Adrenal gland (tissue), 12 donors: ENCODE measurements around the gene LMF2. TPM values are rescaled to one million over a fixed set of nuclear protein-coding genes. Genes with fewer than 3 reads are reported as not detected.

ENCODE experiments used
- DNase-seq, 7 donors: peaks; one replicate each; pipeline ENCODE4 v3.0.0-alpha.2; 2019 to 2020
- H3K27ac ChIP-seq, 5 donors: fragments of 200-600 bp; sonication (generic) in 4 of 5; 1 replicate in 3 of 5; 2 replicates in 2 of 5; pipeline versions ENCODE4 v1.5.1 to v1.8.0; 2016 to 2020; ENCODE audit warnings: mild to moderate bottlenecking in 1 of 5
- H3K27me3 ChIP-seq: fragments of 200-600 bp; 2 replicates; pipeline ENCODE4 v1.8.0; 2021
- H3K36me3 ChIP-seq, 2 donors: fragments of 200-600 bp; replicated peaks in 1 of 2; 1 replicate in 1 of 2; 2 replicates in 1 of 2; pipeline versions ENCODE4 v1.5.1 to v1.8.0; 2018 to 2022
- H3K4me1 ChIP-seq, 2 donors: fragments of 200-600 bp; replicated peaks in 1 of 2; 1 replicate in 1 of 2; 2 replicates in 1 of 2; pipeline versions ENCODE4 v1.5.1 to v1.8.0; 2018 to 2021
- H3K4me3 ChIP-seq, 4 donors: fragments of 200-600 bp; sonication (generic) in 3 of 4; one replicate each; pipeline ENCODE4 v1.5.1; 2016 to 2018
- H3K9me3 ChIP-seq, 3 donors: fragments of 200-600 bp; sonication (generic) in 1 of 3; replicated peaks in 1 of 3; 1 replicate in 2 of 3; 2 replicates in 1 of 3; pipeline versions ENCODE4 v1.5.1 to v1.8.0; 2016 to 2021
- POLR2A ChIP-seq, 2 donors: fragments of 450-650 bp; IDR thresholded peaks; one replicate each; pipeline ENCODE4 v1.6.1; 2017; ENCODE audit warnings: antibody characterized with exemption in 2 of 2, mild to moderate bottlenecking in 2 of 2, moderate library complexity in 1 of 2
- WGBS, 4 donors: extraction: QIAGEN DNeasy Blood & Tissue Kit in 2 of 4; methylation state at CpG; one replicate each; pipeline versions ENCODE4 v1.1.5 to v1.1.7; 2013 to 2017; 5-methylcytosine and 5-hydroxymethylcytosine counted together
- intact Hi-C, 2 donors: fragments of 100-400 bp; cut with DNase I; formaldehyde crosslinking; loops; one replicate each; pipeline versions ENCODE4 v1.14.1 to v1.15.0; 2022 to 2023
- polyA plus RNA-seq, 3 donors: library from polyadenylated mRNA; stranded (reverse); fragments of 200-250 nt in 2 of 3; fragments of 350-450 nt in 1 of 3; fragmentation: Illumina TruSeq in 1 of 3; extraction: RNeasy Lipid Tissue Mini Kit (QIAGEN cat#74804) in 1 of 3; gene quantifications; one replicate each; pipeline ENCODE4 v1.2.3, GENCODE V29; 2013 to 2014
- total RNA-seq, 9 donors: library from RNA; depleted of rRNA in 4 of 9; stranded (reverse); fragments of >200 nt in 4 of 9; fragments of 120-200 nt in 1 of 9; fragmentation: NEBNext Ultra II Directional in 1 of 9; extraction: Animal tissue kit (Norgen Biotek cat#: 25700) in 1 of 9; gene quantifications; one replicate each; pipeline versions ENCODE4 v1.1.0 to v1.2.4, GENCODE V29; 2013 to 2023
- TF ChIP-seq, protein P1 (sequence below), 6 experiments: fragments of 450-650 bp in 4 of 6; fragments of 200-600 bp in 2 of 6; sonication (generic) in 1 of 6; IDR thresholded peaks; 1 replicate in 5 of 6; 2 replicates in 1 of 6; pipeline versions ENCODE4 v1.5.1 to v1.8.0; 2016 to 2021; ENCODE audit warnings: antibody characterized with exemption in 6 of 6, mild to moderate bottlenecking in 2 of 6, moderate library complexity in 1 of 6
- donor health status: healthy with polysubstance abuse.
- donor health status: Bipolar disorder and iron deficiency.
- donor health status: DM: yes; HTN: yes; CAD: no.
- donor health status: DM: no; HTN: no; CAD: no.
- donor health status: DM: no; HTN: no; CAD: no.
- donor health status: DM: yes; HTN: yes; CAD: no.

Gene LMF2
- total and polyA plus RNA-seq, 12 donors = 6.3 to 120 (median 78.3) TPM

DNA sequence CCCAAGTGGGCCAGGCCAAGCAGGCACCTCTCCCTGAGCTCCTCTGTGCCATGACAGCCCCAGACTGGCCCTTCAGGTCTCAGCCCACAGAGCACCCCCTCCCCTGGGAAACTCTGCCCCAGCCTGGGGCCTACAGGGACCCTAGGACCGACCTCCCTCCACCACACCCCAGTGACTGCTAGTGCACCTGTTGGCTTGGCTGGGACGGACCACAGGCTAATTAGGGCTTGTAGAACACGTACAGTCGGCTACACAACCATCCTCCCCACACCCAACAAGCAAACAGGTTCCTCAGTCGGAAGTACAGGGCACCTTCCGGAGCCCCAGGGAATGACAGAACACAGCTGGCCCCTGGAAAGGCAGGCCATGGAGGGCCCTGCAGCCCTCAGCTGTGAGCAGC, 37.0 kb downstream of the LMF2 start:
- intact Hi-C loops = no loop called here
- WGBS, 4 donors = 72 to 82% (median 80%) methylated on average over 2 to 6 of the region's 6 CpGs
- TF ChIP-seq, protein P1, sequence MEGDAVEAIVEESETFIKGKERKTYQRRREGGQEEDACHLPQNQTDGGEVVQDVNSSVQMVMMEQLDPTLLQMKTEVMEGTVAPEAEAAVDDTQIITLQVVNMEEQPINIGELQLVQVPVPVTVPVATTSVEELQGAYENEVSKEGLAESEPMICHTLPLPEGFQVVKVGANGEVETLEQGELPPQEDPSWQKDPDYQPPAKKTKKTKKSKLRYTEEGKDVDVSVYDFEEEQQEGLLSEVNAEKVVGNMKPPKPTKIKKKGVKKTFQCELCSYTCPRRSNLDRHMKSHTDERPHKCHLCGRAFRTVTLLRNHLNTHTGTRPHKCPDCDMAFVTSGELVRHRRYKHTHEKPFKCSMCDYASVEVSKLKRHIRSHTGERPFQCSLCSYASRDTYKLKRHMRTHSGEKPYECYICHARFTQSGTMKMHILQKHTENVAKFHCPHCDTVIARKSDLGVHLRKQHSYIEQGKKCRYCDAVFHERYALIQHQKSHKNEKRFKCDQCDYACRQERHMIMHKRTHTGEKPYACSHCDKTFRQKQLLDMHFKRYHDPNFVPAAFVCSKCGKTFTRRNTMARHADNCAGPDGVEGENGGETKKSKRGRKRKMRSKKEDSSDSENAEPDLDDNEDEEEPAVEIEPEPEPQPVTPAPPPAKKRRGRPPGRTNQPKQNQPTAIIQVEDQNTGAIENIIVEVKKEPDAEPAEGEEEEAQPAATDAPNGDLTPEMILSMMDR (IDR thresholded peaks at IDR 0.05) = no peak
- no peak for TF ChIP-seq POLR2A (IDR thresholded peaks at IDR 0.05)
- peaks cover 0 to 26% of the 10 kb centered on the region in 2 donors for H3K36me3 ChIP-seq
- H3K4me1 ChIP-seq = peaks cover 30 to 55% of the 10 kb centered on the region in 2 donors
- no peaks in the 10 kb centered on the region for H3K9me3 ChIP-seq
- no peaks in the 10 kb centered on the region for H3K27me3 ChIP-seq
- H3K4me3 ChIP-seq = no peak overlapping the region
- no peak for DNase-seq
- peak overlapping the region in 1 of 5 donors; percentile 78 for H3K27ac ChIP-seq

DNA sequence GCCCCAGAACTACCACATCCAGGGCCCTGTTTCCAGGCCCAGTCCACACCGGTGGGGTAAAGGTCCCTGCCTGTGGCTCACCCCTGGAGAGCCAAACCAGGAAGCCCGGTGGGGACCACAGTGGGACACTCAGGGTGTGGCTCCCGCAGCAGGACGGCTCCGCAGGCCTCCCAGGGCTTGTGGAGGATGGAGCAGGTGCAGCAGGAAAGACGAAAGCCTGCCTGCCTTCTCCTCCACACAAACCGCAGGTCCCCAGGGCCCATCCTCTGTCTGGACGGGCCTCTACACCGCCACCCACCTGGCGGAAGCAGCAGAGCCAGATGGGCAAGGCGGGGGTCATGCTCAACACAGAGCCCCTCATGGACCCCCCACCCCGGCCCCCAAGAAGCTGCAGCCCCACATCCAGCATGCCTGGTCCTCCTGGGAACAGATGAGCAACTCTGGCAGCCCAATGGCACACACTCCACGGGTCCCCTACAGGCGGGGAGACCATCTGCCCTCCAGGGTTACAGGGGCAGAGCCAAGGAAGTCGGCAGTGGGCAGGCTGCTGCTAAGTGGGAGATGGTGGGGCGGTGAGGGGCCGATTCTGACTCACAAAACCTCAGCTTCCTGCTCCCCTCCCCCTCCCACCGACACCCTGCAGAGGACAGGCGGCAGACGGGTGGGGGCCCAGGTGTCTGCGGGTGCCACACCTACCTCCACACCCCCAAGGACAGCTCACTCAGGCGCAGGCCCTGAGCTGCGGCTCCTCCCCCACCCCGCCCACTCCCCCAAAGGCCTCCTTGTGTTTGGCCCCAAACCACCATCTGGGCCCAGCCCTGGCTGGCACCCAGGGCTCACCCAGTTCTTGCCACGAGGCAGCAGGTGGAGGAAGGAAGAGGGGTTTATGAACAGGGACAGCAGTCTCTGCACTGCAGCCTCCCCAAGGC, 37.9 kb downstream of the LMF2 start:
- H3K9me3 ChIP-seq = no peaks in the 10 kb centered on the region
- peak overlapping the region in 1 of 5 donors; percentile 78 for H3K27ac ChIP-seq
- peak in 6 of 7 donors; percentile 38 to 79 (median 57) for DNase-seq
- intact Hi-C loops = no loop called here
- TF ChIP-seq, protein P1 (IDR thresholded peaks at IDR 0.05) = no peak
- TF ChIP-seq POLR2A (IDR thresholded peaks at IDR 0.05) = no peak
- no peak overlapping the region for H3K4me3 ChIP-seq
- H3K36me3 ChIP-seq = peaks cover 0 to 34% of the 10 kb centered on the region in 2 donors
- no peaks in the 10 kb centered on the region for H3K27me3 ChIP-seq
- H3K4me1 ChIP-seq = peaks cover 30 to 50% of the 10 kb centered on the region in 2 donors
- 46 to 71% (median 54%) methylated on average over 5 to 25 of the region's 25 CpGs for WGBS, 4 donors

DNA sequence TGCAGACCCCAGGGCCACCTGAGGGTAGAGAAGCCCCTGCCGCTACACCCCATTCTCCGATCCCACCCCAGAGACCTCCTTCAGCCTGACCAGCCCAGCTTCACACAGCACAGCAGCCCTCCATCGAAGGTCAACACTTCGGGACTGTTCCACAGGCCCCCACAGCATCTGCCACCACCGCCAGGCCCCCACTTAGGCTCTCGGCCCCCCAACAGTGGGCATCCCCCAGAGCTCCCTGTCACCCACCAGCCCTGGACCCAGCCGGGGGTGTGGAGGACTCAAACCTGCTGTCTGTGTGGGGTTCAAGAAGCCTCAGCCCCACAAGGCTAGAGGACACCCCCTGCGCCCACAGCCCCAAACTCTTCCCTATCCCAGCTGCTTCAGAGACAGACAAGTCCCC, 38.9 kb downstream of the LMF2 start:
- TF ChIP-seq POLR2A (IDR thresholded peaks at IDR 0.05) = no peak
- H3K9me3 ChIP-seq = no peaks in the 10 kb centered on the region
- peaks cover 0 to 44% of the 10 kb centered on the region in 2 donors for H3K36me3 ChIP-seq
- DNase-seq = no peak
- H3K4me3 ChIP-seq = no peak overlapping the region
- peaks cover 26 to 46% of the 10 kb centered on the region in 2 donors for H3K4me1 ChIP-seq
- H3K27me3 ChIP-seq = no peaks in the 10 kb centered on the region
- H3K27ac ChIP-seq = no peak overlapping the region
- intact Hi-C loops = no loop called here
- 79 to 90% (median 85%) methylated on average over 2 to 8 of the region's 8 CpGs for WGBS, 4 donors

DNA sequence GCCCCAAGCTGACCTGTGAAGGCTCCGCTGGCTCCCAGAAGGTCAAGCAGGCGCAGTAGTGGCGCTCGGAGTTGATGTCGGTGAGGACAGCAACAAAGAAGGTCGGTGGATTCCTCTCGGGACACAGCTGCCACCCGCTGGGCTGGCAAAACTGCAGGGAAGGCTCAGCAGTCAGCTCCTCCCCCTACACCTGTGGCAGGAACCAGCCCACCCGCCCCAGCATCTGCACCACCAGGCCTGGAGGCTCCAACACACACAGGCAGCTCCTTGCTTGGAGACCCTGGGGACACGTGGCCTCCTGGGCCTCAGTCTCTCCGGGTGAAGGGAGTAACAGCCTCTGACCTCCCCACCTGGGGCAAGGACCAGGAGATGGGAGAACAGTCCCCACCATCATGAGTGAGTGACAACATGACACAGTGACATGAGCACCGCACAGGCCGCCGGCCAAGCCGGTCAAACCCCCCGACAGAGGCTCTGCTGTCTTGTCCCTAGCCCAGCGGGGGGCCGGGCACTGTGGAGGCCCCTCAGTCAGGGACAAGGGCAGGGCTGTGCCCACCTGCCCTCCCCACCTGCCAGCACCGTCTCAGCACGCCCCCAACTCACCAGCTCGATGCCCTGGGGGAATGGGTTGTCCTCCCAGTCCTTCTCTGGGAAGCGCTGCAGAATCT, 39.6 kb downstream of the LMF2 start:
- peaks cover 20 to 39% of the 10 kb centered on the region in 2 donors for H3K4me1 ChIP-seq
- no peaks in the 10 kb centered on the region for H3K27me3 ChIP-seq
- no peak overlapping the region for H3K4me3 ChIP-seq
- H3K27ac ChIP-seq = no peak overlapping the region
- intact Hi-C loops = no loop called here
- DNase-seq = no peak
- WGBS, 4 donors = 82 to 89% (median 86%) methylated on average over 9 to 22 of the region's 22 CpGs
- TF ChIP-seq, protein P1 (IDR thresholded peaks at IDR 0.05) = no peak
- no peak for TF ChIP-seq POLR2A (IDR thresholded peaks at IDR 0.05)
- H3K36me3 ChIP-seq = peaks cover 0 to 52% of the 10 kb centered on the region in 2 donors
- H3K9me3 ChIP-seq = no peaks in the 10 kb centered on the region
